NCI-H2171 (cell line): ENCODE results near the gene DOCK6.

ENCODE experiments used
- DNase-seq: peaks from one replicate; lab custom pipeline; 2025; lab: John Stamatoyannopoulos, UW

DOCK6 gene

DNA sequence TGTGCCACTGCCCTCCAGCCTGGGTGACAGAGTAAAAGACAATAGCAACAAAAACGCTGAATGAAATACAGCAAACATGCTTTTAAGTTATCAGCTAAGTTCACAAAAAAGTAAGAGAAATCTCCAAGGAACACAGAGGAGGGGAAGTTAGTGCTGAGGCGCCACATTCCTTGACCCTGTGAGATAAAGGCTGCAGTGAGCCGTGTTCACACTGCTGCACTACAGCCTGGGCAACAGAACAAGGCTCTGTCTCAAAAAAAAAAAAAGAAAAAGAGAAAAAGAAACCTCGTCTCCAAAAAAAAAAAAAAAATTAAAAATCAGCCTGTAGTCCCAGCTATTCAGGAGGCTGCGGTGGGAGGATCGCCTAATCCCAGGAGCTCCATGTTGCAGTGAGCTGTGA lies 16.3 kb upstream of the DOCK6 start:
- DNase-seq: no peak

DNA sequence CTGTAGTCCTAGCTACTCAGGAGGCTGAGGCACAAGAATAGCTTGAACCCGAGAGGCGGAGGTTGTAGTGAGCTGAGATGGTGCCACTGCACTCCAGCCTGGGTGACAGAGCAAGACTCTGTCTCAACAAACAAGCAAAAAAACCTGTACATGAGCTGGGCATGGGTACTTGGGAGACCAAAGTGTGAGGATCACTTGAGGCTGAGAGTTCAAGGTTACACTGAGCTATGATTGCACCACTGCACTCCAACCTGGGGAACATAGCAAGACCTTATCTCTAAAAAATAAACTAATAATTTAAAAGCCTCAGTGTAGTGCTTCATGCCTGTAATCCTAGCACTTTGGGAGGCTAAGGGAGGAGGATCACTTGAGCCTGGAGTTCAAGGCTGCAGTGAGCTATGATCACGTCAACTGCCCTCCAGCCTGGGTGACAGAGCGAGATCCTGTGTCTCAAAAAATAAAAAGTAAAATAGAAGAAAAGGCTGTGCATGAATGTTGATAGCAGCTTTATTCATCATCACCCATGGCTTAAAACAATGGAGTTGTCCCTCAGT lies 12.3 kb upstream of the DOCK6 start:
- DNase-seq: no peak

DNA sequence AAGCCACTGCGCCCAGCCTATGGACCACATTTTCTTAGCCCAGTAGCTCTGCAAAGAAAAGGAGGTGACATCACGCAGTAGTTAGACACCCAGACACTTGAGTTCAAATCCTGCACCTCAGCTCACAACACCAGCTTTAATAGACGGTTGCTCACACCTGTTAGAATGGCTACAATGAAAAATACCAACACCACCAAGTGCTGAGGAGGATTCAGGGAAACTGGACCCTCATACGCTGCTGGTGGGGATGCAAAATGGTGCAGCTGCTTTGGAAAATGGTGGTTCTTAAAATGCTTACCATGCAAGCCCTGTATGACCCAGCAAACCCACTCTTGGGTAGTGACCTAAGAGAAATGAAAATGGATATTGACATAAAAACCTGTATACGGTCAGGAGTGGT lies 11.7 kb upstream of the DOCK6 start:
- no peak for DNase-seq

DNA sequence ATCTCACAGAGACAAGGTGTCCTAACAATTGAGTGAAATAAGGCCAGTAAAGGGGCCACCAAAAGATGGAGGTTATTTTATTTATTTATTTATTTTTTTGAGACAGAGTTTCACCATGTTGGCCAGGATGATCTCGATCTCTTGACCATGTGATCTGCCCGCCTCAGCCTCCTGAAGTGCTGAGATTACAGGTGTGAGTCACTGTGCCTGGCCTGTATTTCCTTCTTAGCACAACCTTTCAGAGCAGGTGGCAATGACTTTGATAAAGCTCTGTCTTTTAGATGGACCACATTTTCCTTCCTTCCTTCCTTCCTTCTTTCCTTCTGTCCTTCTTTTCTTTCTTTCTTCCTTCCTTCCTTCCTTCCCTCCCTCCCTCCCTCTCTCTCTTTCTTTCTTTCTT lies 11.0 kb upstream of the DOCK6 start:
- DNase-seq: no peak

DNA sequence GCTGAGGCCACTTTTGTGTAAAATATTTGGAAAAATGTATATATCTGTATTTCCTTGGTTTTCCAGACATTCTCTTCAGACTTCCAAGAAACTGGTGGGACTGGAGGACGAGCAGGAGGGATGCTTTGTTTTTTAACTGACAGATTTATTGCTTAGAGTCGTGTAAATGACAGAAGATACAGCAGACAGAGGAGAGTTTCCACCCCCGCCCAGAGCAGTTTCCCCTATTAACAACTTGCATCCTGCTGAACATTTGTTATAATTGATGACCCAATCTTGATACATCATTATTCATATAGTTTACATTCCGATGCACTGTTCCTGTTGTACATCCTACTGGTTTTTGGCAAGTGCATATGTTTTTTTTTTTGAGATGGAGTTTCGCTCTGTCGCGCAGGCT lies 7.1 kb upstream of the DOCK6 start:
- no peak for DNase-seq

DNA sequence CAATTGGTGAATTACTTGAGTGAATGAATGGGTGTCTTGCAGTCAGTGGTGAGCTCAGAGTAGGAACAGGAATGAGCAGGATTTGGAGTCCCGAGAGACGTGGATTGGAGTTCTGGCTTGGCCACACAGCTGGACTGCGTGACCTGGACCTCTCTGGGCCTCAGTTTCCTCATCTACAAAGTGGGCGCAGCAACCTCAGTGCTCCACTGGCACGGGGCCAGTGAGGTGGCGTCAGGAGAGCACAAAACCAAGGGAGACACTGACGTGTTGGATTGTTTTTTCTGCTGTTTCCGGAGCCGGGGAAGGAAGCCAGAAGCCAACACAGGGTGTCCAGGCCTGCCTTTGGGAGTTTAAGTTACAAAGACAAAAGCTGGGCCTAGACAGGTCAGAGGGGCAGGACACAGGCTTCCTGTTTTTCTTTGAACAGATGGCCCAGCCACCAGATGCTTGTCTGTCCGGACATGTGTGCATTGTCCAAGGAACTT lies 6.5 kb upstream of the DOCK6 start:
- DNase-seq: no peak

DNA sequence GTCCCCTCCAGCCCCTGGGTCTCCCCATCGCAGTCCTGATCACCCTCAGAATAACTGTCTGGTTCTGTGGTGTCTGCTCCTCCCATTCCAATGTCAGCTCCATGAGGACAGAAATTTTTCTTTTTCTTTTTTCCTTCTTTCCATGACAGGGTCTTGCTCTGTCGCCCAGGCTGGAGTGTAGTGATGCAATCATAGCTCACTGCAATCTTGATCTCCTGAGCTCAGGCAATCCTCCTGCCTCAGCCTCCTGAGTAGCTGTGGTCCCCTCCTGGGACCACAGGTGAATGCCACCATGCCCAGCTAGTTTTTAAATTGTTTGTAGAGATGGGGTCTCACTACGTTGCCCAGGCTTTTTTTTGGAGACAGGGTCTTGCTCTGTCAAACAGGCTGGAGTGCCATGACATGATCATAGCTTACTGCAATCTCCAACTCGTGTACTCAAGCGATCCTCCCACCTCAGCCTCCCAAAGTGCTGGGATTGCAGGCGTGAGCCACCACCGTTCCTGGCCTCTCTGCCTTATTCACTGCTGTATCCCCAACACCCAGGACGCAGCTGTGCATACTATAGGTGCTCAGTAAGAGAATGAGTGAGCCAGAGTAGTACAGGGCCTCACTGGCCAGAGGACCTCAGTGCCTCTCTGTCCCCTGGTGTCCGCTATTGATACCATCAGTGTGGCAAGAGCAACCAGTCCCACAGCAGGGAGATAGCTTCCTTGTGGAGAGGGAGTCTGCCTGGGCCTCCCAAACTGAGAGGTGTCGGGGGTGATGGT lies 5.2 kb upstream of the DOCK6 start:
- no peak for DNase-seq

DNA sequence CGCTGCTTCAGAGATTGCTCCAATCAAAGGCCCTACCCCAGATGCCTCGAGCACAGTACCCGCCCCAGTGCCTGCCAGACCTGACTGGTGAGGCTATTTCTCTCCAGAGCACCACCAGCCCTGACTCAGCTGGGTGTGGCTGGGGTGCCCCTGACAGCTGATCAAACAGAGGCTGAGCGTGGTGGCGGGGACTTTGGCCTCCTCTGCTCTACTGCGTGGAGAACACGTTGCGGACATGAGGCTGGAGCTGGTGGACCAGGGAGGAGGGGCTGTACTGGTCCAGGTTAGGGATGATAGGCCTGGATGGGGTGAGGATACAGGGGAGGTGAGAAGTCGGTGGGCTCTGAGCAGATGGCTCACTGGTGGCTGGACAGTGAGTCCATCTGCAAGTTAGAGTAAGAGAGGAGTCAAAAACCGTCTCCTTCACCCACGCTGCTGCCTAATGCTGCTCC lies 3.5 kb upstream of the DOCK6 start:
- no peak for DNase-seq

DNA sequence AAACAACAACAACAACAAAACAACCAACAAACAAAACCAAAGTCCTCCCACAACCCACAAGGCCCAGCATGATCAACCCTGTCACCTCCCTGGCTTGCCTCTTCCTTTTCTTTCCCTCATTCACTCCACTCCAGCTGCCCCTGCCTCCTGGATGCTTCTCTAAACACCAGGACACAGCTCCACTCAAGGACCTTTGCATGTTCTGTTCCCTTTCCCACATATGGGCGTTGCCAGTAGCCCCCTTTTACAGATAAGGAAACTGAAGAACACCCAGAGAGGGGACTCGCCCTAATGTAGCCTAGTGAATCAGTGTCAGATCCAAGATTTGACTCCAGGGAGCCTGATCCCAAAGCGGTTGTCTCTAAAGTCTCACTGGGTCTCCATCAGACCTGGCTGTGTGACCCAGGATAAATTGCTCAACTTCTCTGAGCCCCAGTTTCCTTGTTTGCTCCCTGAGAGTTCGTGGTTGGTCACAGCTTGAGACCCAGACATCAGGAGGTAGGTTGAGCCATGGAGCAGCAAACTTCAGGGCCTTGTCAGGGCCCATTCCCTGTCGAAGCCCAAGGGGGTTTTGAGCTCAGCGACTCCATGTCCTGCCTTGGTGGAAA lies 3.0 kb upstream of the DOCK6 start:
- DNase-seq: no peak

DNA sequence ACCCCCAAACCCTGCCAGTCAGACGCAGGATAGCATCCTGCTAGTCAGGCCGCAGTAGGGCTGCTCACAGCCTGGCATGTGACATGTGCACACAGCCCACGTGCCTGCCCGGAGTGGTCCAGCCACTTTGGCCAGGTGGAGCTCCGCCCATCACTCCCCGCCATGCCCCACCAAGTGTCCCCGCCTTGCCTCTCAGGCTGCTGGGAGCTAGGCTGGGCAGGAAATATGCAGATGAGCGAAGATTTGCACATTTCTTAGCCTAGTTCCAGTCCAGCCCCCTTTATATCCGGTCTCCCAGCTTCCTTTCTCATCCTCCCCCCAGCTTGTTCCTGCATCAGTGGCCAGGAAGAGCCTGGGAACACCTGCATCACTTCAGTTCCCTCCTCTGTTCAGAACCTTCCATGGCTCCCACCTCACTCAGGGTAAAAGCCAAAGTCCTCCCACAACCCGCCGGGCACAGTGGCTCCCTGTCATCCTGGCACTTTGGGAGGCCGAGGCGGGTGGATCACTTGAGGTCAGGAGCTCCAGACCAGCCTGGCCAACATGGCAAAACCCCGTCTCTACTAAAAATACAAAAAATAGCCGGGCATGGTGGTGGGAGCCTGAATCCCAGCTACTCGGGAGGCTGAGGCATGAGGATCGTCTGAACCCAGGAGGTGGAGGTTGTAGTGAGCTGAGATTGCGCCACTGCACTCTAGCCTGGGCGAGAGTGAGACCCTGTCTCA lies 2.3 kb upstream of the DOCK6 start:
- no peak for DNase-seq

DNA sequence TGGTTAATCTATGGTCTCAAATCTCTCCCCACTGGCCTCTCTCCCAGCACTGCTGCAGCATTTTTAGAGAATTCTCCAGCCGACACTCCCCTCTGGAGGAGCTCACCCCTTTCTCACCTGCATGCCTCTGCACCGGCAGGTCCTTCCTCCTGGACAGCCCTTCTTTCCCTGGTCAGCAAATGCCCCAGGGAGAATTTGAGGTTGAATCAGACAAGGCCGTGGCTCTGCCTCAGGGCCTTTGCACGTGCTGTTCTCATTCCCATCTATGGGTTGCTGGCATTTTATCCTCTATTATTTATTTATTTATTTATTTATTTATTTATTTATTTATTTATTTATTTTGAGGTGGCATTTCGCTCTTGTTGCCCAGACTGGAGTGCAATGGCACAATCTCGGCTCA lies 1.4 kb upstream of the DOCK6 start:
- no peak for DNase-seq

DNA sequence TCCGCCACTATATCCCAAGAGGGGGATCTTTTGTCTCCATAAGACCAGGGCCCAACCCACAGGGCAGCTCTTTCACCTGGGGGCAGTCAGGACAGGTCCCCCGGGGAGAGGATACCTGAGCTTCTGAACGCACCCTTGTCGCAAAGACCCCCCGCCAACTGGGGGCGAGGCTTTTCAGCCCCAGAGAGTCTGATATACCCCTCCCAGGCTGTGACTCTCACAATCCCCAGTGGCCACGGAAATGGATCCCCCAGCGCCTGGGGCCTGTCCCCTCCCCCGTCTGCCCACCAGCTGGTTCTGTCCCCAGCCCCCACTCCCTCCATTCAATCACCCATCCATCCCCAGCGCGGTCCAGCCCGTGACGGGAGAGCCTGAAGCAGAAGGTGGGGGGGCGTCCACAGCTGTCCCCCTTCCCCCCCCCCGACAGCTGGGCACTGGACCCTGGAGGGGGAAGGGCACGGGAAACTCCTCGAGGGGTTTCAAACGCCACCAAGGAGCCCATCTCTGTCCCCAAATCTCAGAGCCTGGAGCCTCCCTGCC lies 823 bp downstream of the DOCK6 start:
- no peak for DNase-seq

DNA sequence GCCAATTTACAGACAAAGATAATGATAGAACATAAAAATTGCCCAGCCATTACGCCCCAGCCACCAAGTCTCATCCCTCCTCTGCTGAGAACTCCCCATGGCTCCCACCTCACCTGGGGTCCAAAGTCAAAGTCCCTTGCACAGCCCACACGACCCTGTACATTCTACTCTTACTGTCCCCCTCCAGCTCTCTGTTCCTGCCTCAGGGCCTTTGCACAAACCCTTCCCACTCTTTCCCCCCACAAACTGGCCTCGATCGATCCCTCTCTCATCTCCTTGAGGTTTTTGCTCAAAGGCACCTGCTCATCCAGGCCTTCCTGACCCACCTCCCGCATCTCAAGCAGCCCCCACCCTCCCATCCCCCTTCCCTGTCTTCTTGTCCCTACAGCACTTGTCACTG lies 1.3 kb downstream of the DOCK6 start:
- DNase-seq: no peak

DNA sequence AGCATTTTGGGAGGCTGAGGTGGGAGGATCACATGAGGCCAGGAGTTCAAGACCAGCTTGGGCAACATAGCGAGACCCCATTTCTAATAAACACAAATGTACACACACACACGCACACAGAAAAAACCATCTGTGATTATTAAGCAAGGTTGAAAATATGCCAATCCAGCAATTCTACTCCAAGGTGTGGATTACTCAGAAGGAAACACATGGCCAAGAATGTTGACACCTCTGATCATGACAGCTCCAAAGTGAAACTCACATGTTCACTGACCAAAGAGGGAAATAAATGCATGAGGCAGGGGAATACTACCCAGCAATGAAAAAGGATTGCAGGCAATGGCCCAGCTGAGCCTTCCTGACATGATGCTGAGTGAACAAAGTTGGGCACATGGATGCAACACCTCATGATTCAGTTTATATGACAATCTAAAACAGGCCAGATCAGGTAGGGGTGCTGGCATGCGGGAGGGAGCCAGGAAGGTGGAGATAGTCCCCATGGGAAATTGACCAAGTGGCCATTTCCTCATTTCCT lies 4.4 kb downstream of the DOCK6 start:
- DNase-seq: no peak

DNA sequence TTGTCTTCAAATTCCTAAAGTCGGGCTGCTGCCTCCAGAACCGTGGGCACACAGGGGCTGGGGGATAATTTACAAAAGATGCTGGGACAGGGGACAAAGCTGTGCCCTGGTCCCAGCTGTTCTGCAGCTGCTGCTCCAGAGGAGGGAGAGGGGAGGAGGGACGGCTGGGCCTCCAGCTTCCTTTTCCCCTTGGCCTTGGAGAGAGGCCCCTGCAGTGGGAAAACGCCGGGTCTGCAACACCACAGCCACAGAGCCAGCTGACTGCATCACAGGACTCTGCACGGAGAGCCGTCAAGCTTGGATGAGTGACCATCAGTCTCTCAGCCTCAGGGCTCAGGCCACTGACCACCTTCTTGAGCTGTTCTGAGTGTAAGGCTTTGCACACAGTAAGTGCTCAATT lies 6.1 kb downstream of the DOCK6 start:
- DNase-seq: no peak

DNA sequence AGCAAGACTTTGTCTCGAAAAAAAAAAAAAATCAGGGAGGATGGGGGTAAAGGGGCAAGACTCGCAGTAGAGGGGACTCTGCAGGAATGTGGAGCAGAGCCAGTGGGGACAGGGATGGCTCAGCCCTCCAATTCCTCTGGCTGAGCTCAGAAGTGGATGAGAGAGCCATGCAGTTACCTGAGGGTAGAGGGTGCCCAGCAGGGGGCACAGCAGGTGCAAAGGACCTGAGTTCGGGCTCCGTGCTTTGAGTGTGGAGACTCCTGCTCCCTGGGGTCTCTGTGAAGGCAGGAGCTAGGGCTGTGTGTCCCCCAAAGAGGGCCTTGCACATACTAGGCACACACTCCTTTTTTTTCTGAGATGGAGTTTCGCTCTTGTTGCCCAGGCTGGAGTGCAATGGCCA lies 7.7 kb downstream of the DOCK6 start:
- no peak for DNase-seq

DNA sequence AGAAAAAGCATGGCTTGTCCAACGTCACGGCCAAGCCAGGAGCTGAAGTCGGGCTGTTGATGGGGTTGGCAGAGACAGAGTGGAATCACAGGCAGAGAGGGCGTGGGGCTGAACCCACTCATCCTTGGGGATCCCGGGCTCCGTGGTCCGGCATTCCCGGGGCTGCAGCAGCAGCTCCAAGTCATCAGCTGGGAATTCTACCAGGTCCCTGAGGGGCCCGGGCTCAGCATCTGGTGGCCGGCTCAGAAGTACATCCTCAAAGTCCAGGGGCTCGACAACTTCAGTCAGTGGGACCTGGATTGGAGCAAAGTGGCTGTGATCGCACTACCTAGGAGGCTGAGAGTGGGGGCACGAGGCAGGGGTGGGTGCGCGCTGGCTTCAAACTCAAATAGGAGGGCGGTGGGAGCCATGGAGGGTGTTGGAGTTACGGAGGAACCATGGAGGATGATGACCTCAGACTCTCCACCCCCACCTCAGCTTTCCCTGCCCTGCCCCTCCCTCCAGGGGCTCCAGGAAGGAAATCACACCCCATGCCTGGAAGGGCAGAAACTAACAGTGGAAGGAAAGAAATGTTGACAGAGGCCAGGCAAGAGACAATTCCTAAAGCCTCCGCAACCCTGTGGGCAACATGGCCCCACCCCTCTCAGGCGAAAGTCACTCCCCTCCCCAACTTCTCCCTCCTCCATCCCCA lies 9.5 kb downstream of the DOCK6 start:
- no peak for DNase-seq

DNA sequence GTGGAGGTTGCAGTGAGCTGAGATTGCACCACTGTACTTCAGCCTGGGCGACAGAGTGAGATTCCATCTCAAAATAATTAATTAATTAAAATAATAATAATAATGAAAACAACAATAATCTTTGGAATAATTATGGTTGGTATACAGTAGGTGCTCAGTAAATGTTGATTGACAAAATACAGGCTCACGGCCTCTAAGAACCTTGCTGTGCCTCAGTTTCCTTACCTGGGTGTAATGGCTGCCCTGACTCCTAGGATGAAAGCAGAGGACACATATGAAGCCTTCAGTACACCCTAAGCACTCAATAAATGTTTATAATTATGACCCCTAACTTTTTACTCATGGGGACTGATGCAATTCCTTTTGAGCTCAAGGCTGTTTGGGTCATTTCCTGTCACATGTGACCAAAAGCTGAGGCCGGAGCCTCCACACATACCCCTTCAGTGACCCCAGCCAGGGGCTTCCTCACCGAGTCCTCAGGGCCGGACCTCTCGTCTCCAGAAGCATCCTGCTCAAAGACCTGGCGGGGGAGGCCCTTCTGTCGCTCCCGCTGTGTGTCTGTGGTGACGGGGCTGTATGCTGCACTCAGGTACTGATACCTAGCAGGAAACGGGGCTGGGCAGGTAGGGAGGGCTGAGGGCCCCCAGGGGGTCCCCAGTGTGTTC lies 10.5 kb downstream of the DOCK6 start:
- DNase-seq: no peak

DNA sequence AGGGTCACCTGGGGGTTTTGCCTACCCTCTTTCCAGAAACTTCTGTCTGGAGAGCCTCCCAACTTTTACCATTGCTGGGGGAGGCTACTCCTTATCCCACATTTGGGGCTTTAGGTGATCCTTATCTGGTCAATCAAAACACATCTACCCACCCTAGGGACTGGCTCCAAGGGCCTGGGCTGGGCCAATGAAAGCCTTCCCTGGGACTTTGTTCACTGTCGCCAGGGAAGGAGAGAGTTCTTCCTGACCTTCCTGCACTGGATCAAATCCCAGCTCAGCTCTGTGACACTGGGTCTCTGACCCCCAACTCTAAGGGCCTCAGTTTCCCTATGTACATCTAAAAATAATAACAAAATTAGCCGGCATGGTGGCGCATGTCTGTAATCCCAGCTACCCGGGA lies 11.1 kb downstream of the DOCK6 start:
- no peak for DNase-seq

DNA sequence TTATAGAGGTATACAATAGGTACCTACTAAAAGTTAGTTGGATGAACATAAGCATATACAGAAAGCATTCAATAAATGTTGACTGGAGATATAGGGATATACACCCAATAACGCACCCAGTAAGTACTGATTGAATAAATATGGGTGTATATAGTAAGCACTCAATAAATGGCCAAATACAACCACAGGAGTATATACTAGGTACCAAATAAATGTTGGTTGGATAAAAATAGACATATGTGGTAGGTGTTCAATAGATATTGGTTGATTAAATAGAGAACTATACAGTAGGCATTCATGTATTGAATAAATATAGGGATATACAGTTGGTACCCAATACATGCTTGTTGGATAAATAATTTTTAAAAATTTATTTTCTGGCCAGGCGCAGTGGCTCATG lies 13.5 kb downstream of the DOCK6 start:
- DNase-seq: no peak

DNA sequence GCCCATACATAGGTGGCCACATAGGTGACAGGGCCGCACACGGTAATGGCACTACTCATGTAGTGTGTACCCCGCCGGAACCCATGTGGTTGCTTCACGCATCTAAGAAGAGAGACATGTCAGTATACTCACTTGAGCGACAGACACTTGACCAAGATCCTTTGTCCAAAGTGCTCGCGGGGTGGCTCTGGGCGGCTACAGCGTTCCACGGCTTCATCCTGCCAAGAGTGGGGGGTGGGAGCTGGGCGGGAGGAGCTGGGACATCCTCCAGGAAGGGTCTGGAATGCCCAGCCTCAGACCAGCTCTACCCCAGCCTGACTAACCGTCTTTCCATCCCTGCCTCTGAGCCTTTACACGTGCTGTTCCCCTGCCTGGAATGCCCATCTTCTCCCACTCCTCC lies 14.4 kb downstream of the DOCK6 start:
- DNase-seq: no peak
